Endodermal cell (in vitro differentiated cells): Measurements from ENCODE around the gene SMIM14. TPM values are rescaled to one million over a fixed set of nuclear protein-coding genes. Genes with fewer than 3 reads are reported as not detected.

ENCODE experiments used
- DNase-seq: peaks from one replicate; pipeline ENCODE4 v3.0.0-alpha.2; 2017
- H3K27ac ChIP-seq: 2 replicates; pipeline ENCODE4 v1.5.1; 2013; ENCODE audit warnings: mild to moderate bottlenecking, low read depth, low read length, moderate library complexity
- H3K27me3 ChIP-seq: 2 replicates; pipeline ENCODE4 v1.6.1; 2013; ENCODE audit warnings: mild to moderate bottlenecking, low read length, moderate library complexity; ENCODE audit not compliant: insufficient read depth, control insufficient read depth, poor library complexity, severe bottlenecking
- H3K36me3 ChIP-seq: 2 replicates; pipeline ENCODE4 v1.7.0; 2013; ENCODE audit warnings: mild to moderate bottlenecking, low read length, moderate library complexity; ENCODE audit not compliant: control insufficient read depth, insufficient read depth
- H3K4me1 ChIP-seq: one replicate; pipeline ENCODE4 v1.7.0; 2013; ENCODE audit warnings: low read length; ENCODE audit not compliant: control insufficient read depth, insufficient read depth
- H3K4me3 ChIP-seq: 2 replicates; pipeline ENCODE4 v1.5.1; 2013; ENCODE audit warnings: mild to moderate bottlenecking, low read length, moderate library complexity
- H3K9ac ChIP-seq: 2 replicates; pipeline ENCODE4 v1.6.1; 2013; ENCODE audit warnings: mild to moderate bottlenecking, low read length, moderate library complexity; ENCODE audit not compliant: poor library complexity, severe bottlenecking; ENCODE audit errors: extremely low read depth
- H3K9me3 ChIP-seq: 2 replicates; pipeline ENCODE4 v1.6.1; 2013; ENCODE audit warnings: mild to moderate bottlenecking, low read length, moderate library complexity; ENCODE audit not compliant: control insufficient read depth
- H3K27ac Mint-ChIP-seq: 2 replicates; pipeline ENCODE4 v1.8.0; 2020; ENCODE audit warnings: mixed read lengths
- H3K27me3 Mint-ChIP-seq: 2 replicates; pipeline ENCODE4 v1.8.0; 2021; ENCODE audit warnings: mild to moderate bottlenecking, mixed read lengths; ENCODE audit not compliant: insufficient read depth
- H3K36me3 Mint-ChIP-seq: 2 replicates; pipeline ENCODE4 v1.8.0; 2020; ENCODE audit warnings: low read depth, mixed read lengths
- H3K4me1 Mint-ChIP-seq: 2 replicates; pipeline ENCODE4 v1.8.0; 2020; ENCODE audit warnings: mixed read lengths
- H3K4me3 Mint-ChIP-seq: 2 replicates; pipeline ENCODE4 v1.8.0; 2020; ENCODE audit warnings: mild to moderate bottlenecking, moderate library complexity, mixed read lengths
- H3K9me3 Mint-ChIP-seq: 2 replicates; pipeline ENCODE4 v1.8.0; 2020; ENCODE audit warnings: mild to moderate bottlenecking, mixed read lengths
- WGBS, 2 experiments: methylation state at CpG; one replicate each; pipeline versions ENCODE4 v1.1.5 to v1.1.7; 2013; ENCODE audit warnings: missing lambda C conversion rate in 2 of 2, mixed read lengths in 1 of 2; ENCODE audit not compliant: insufficient coverage in 1 of 2, insufficient read length in 1 of 2; 5-methylcytosine and 5-hydroxymethylcytosine counted together
- total RNA-seq, 2 donors: library from RNA; stranded (reverse); fragmentation: NEBNext Ultra II Directional in 1 of 2; extraction: Animal tissue kit (Norgen Biotek cat#: 25700) in 1 of 2; gene quantifications; 2 replicates in 1 of 2; 3 replicates in 1 of 2; pipeline ENCODE4 v1.2.1, GENCODE V29; 2021
- TF ChIP-seq, protein P1 (sequence below): fragments of 200-600 bp; sonication (generic); conservative IDR thresholded peaks from 2 replicates; pipeline ENCODE4 v1.5.0; 2021; ENCODE audit warnings: antibody characterized with exemption, mild to moderate bottlenecking

Gene SMIM14
- total RNA-seq, 2 donors from 2014 or later: 24.3 to 24.6 TPM

DNA sequence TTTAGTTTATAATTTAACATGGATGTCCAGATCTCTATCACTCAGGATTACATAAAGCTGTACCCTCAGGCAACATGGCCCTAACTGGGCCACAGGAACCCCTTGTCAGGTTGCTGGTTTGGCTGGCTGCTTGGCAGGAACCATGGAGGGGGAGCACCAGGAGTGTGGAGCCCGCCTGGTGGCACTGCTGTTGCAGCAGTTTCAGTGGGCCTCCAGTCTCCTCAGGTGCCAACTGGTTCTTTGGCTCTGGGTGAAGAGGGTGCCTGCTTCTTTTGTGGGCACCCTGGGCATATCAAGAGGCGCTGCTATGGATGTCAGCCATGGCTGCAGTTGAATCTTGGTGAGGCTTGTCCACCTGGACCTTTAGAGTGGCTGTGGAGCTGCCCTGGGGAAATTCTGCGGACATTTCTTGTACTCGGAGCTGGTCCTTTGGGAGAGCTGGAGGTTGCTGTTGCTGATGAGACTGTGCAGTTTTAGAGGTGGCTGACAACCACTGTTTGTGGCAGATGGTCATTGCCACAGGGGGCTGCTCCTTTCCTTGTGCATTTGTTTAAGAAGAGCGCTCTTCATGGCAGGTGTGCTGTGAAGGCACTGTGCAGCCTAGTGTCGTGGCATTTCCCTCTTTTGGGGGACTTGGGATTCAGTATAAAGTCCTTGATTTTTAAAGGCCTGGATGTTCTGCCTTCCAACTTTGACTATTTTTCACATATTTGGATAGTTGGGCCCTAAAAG, 10.3 kb upstream of the SMIM14 start:
- no peak overlapping the region for H3K4me3 Mint-ChIP-seq
- Histone ChIP-seq H3K4me3 (no peak overlapping the region), H3K27me3 (no peaks in the 10 kb centered on the region), H3K4me1 (no peaks in the 10 kb centered on the region), H3K9me3 (no peaks in the 10 kb centered on the region), H3K36me3 (peaks cover 3% of the 10 kb centered on the region), H3K9ac (no peak overlapping the region), H3K27ac (no peak overlapping the region)
- H3K27ac Mint-ChIP-seq: no peak overlapping the region
- 93 to 95% methylated on average over 3 to 6 of the region's 6 CpGs for WGBS, 2 experiments
- TF ChIP-seq, protein P1, sequence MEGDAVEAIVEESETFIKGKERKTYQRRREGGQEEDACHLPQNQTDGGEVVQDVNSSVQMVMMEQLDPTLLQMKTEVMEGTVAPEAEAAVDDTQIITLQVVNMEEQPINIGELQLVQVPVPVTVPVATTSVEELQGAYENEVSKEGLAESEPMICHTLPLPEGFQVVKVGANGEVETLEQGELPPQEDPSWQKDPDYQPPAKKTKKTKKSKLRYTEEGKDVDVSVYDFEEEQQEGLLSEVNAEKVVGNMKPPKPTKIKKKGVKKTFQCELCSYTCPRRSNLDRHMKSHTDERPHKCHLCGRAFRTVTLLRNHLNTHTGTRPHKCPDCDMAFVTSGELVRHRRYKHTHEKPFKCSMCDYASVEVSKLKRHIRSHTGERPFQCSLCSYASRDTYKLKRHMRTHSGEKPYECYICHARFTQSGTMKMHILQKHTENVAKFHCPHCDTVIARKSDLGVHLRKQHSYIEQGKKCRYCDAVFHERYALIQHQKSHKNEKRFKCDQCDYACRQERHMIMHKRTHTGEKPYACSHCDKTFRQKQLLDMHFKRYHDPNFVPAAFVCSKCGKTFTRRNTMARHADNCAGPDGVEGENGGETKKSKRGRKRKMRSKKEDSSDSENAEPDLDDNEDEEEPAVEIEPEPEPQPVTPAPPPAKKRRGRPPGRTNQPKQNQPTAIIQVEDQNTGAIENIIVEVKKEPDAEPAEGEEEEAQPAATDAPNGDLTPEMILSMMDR: no peak
- DNase-seq: no peak
- peaks cover 6% of the 10 kb centered on the region for H3K36me3 Mint-ChIP-seq
- no peaks in the 10 kb centered on the region for H3K4me1 Mint-ChIP-seq
- no peaks in the 10 kb centered on the region for H3K27me3 Mint-ChIP-seq
- H3K9me3 Mint-ChIP-seq: no peaks in the 10 kb centered on the region

DNA sequence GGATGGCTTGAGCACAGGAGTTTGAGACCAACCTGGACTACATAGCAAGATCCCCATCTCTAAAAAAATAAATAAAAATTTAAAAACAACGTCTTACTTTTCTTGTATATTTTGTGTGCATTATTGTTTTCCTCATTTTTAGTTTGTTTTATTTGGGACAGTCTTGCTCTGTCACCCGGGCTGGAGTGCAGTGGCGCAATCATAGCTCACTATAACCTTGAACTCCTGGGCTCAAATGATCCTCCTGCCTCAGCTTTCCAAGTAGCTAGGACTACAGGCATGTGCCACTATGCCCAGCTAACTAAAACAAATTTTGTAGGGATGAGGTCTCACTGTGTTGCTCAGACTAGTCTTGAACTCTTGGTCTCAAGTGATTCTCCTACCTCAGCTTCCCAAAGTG, 9.5 kb upstream of the SMIM14 start:
- no peak overlapping the region for H3K4me3 ChIP-seq
- 94 to 96% methylated on average over 2 of the region's 3 CpGs for WGBS, 2 experiments
- no peak for DNase-seq
- H3K4me1 Mint-ChIP-seq: no peaks in the 10 kb centered on the region
- H3K27me3 ChIP-seq: no peaks in the 10 kb centered on the region
- H3K27me3 Mint-ChIP-seq: no peaks in the 10 kb centered on the region
- peaks cover 1% of the 10 kb centered on the region for H3K36me3 ChIP-seq
- no peaks in the 10 kb centered on the region for H3K4me1 ChIP-seq
- no peak overlapping the region for H3K27ac ChIP-seq
- H3K9me3 Mint-ChIP-seq: no peaks in the 10 kb centered on the region
- no peak overlapping the region for H3K27ac Mint-ChIP-seq
- H3K9ac ChIP-seq: no peak overlapping the region
- TF ChIP-seq, protein P1: no peak
- no peaks in the 10 kb centered on the region for H3K9me3 ChIP-seq
- no peak overlapping the region for H3K4me3 Mint-ChIP-seq
- H3K36me3 Mint-ChIP-seq: peaks cover 4% of the 10 kb centered on the region

DNA sequence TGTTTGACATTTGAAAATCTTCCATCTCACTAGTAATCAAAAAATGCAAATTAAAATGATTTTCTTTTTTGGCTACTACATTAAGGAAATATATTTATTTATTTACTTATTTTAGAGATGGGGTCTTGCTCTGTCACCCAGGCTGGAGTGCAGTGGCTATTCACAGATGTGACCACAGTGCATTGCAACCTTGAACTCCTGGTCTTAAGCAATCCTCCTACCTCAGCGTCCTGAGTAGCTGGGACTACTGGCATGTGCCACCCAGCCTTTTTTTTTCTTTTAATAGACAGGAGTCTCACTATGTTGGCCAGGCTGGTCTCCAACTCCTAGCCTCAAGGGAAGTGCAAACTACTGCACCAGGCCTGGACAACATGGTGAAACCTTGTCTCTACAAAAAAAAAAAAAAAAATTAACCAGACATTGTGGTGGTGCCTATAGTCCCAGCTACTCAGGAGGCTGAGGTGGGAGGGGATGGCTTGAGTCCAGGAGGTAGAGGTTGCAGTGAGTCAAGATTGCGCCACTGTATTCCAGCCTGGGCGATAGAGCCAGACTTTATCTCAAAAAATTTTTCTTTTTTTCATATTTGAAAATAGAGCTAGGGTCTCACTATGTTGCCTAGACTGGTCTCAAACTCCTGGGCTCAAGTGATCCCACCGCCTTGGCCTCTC, 4.4 kb upstream of the SMIM14 start:
- Mint-ChIP-seq H3K36me3 (no peaks in the 10 kb centered on the region), H3K27me3 (no peaks in the 10 kb centered on the region), H3K27ac (no peak overlapping the region), H3K4me3 (no peak overlapping the region), H3K4me1 (peaks cover 16% of the 10 kb centered on the region), H3K9me3 (no peaks in the 10 kb centered on the region)
- Histone ChIP-seq H3K9ac (no peak overlapping the region), H3K27me3 (no peaks in the 10 kb centered on the region), H3K4me3 (no peak overlapping the region), H3K9me3 (no peaks in the 10 kb centered on the region), H3K27ac (no peak overlapping the region), H3K4me1 (no peaks in the 10 kb centered on the region), H3K36me3 (no peaks in the 10 kb centered on the region)
- DNase-seq: no peak
- 96 to 100% methylated on average over 2 to 4 of the region's 4 CpGs for WGBS, 2 experiments
- TF ChIP-seq, protein P1: no peak
